Activated B cell treated with CpG ODN at 0.5 μM for 24 hours (primary cell): ENCODE results near the gene KCNMA1. TPM values are rescaled to one million over a fixed set of nuclear protein-coding genes. Genes with fewer than 3 reads are reported as not detected.

ENCODE experiments used
- ATAC-seq: fragments of 200-7000 bp; cut with Tn5 transposase; one replicate; pipeline ENCODE4 v1.10.0; 2021; ENCODE audit warnings: low read depth, mild to moderate bottlenecking, moderate library complexity
- CTCF ChIA-PET: fragments of 350-600 bp; sonication (Branson Sonifier 250); formaldehyde crosslinking; loops from one replicate; lab custom pipeline; 2021; ENCODE audit warnings: antibody characterized with exemption; lab: Charles Lee
- POLR2A ChIA-PET: fragments of 350-600 bp; sonication (Branson Sonifier 250); formaldehyde crosslinking; loops from one replicate; lab custom pipeline; 2021; ENCODE audit warnings: antibody characterized with exemption; lab: Charles Lee
- DNase-seq: peaks from one replicate; pipeline ENCODE4 v3.0.0; 2022
- H3K27ac Mint-ChIP-seq: one replicate; pipeline ENCODE4 v1.8.0; 2020; ENCODE audit warnings: mixed read lengths
- H3K27me3 Mint-ChIP-seq: one replicate; pipeline ENCODE4 v1.8.0; 2021; ENCODE audit warnings: mixed read lengths
- H3K36me3 Mint-ChIP-seq: one replicate; pipeline ENCODE4 v1.8.0; 2021; ENCODE audit warnings: low read depth, mixed read lengths
- H3K4me1 Mint-ChIP-seq: one replicate; pipeline ENCODE4 v1.8.0; 2021; ENCODE audit warnings: mixed read lengths
- H3K4me3 Mint-ChIP-seq: one replicate; pipeline ENCODE4 v1.8.0; 2020; ENCODE audit warnings: mild to moderate bottlenecking, mixed read lengths
- H3K9me3 Mint-ChIP-seq: one replicate; pipeline ENCODE4 v1.8.0; 2020; ENCODE audit warnings: mixed read lengths
- CTCF ChIP-seq: fragments of 200-600 bp; IDR thresholded peaks from one replicate; pipeline ENCODE4 v1.8.0; 2022; ENCODE audit warnings: antibody characterized with exemption, mild to moderate bottlenecking
- intact Hi-C: fragments of 100-400 bp; cut with micrococcal nuclease; formaldehyde crosslinking; loops from one replicate; pipeline ENCODE4 v1.15.1; 2024
- total RNA-seq: library from RNA; stranded (reverse); gene quantifications from 2 replicates; pipeline ENCODE4 v1.2.3, GENCODE V29; 2022

KCNMA1 gene
- total RNA-seq, 1 donor from 2014 or later, result 3.7 TPM

- H3K9me3 Mint-ChIP-seq, result no peaks in the 10 kb centered on the region
- H3K4me1 Mint-ChIP-seq, result peaks cover 26% of the 10 kb centered on the region
- POLR2A ChIA-PET, result no interaction called here
- intact Hi-C loops, result no loop called here
- CTCF ChIA-PET, result interaction anchor here (1.2 to 9.6 kb wide), 2 partner anchors 465 to 473 kb away, joined by 6 to 187 read pairs; no protein-coding TSS in a partner anchor
- no peak for TF ChIP-seq CTCF
- no peak overlapping the region for H3K27ac Mint-ChIP-seq
- peak overlapping the region; percentile 79 for H3K4me3 Mint-ChIP-seq
- peak; percentile 18 for ATAC-seq
- H3K27me3 Mint-ChIP-seq, result peaks cover 61% of the 10 kb centered on the region
- DNase-seq, result no peak
- no peaks in the 10 kb centered on the region for H3K36me3 Mint-ChIP-seq
Measured at GRCh38 chr10:77638321-77639101, 903 bp upstream of the KCNMA1 start.

GRCh38 chr10:77636967-77637531 lies 559 bp downstream of the KCNMA1 start:
- CTCF ChIA-PET, result interaction anchor here (1.9 kb wide), 1 partner anchor 463 kb away, joined by 8 read pairs; no protein-coding TSS in a partner anchor

GRCh38 chr10:77636282-77636966 lies 1.2 kb downstream of the KCNMA1 start:
- Mint-ChIP-seq H3K9me3 (no peaks in the 10 kb centered on the region), H3K4me3 (peak overlapping the region; percentile 91), H3K4me1 (peaks cover 22% of the 10 kb centered on the region), H3K27me3 (peaks cover 58% of the 10 kb centered on the region), H3K36me3 (no peaks in the 10 kb centered on the region), H3K27ac (no peak overlapping the region)
- TF ChIP-seq CTCF, result no peak
- ChIA-PET CTCF (interaction anchor here (1.9 kb wide), 1 partner anchor 462 kb away, joined by 8 read pairs; no protein-coding TSS in a partner anchor), POLR2A (no interaction called here)
- ATAC-seq (no peak), DNase-seq (no peak)
- intact Hi-C loops, result no loop called here

More at GRCh38 chr10:77636967-77637531, 559 bp downstream of the KCNMA1 start:
- Mint-ChIP-seq H3K9me3 (no peaks in the 10 kb centered on the region), H3K4me1 (peaks cover 26% of the 10 kb centered on the region), H3K36me3 (no peaks in the 10 kb centered on the region), H3K27me3 (peaks cover 61% of the 10 kb centered on the region), H3K4me3 (peak overlapping the region; percentile 91), H3K27ac (peak overlapping the region; percentile 59)
- intact Hi-C loops, result no loop called here
- TF ChIP-seq CTCF, result no peak
- POLR2A ChIA-PET, result no interaction called here
- ATAC-seq (peak; percentile 11), DNase-seq (no peak)

GRCh38 chr10:77635402-77636227 lies 2.0 kb downstream of the KCNMA1 start:
- H3K9me3 Mint-ChIP-seq, result no peaks in the 10 kb centered on the region
- no peak overlapping the region for H3K27ac Mint-ChIP-seq
- POLR2A ChIA-PET, result no interaction called here
- DNase-seq, result no peak
- H3K4me3 Mint-ChIP-seq, result no peak overlapping the region
- CTCF ChIA-PET, result no interaction called here
- peaks cover 50% of the 10 kb centered on the region for H3K27me3 Mint-ChIP-seq
- intact Hi-C loops, result no loop called here
- no peaks in the 10 kb centered on the region for H3K36me3 Mint-ChIP-seq
- TF ChIP-seq CTCF, result no peak
- peaks cover 19% of the 10 kb centered on the region for H3K4me1 Mint-ChIP-seq
- no peak for ATAC-seq
